Kidney tubule cell (primary cell): Measurements from ENCODE around the gene ATP9B.

Experiments
- DNase-seq: peaks from one replicate; pipeline ENCODE4 v3.0.0-alpha.2; 2018; ENCODE audit warnings: low spot score

ATP9B gene

DNA sequence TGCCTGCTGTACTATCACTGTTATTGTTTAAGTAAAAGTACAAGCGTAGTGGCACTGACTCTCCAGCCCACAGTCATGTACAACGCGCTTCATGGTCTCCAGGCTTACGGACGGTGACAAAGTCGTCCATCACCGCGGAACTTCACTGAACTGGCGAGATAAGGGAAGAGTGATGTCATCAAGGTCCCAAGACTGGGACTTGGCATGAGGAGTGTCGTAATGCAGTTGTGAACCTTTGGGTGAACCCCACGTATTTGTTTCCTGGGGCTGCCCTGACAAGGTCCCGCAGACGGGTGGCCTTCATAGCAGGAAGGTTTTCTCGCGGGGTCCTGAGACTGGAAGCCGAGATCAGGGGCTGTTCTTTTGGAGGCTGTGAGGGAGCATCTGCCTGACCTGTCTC, 343.8 kb downstream of the ATP9B start:
- DNase-seq, result no peak

DNA sequence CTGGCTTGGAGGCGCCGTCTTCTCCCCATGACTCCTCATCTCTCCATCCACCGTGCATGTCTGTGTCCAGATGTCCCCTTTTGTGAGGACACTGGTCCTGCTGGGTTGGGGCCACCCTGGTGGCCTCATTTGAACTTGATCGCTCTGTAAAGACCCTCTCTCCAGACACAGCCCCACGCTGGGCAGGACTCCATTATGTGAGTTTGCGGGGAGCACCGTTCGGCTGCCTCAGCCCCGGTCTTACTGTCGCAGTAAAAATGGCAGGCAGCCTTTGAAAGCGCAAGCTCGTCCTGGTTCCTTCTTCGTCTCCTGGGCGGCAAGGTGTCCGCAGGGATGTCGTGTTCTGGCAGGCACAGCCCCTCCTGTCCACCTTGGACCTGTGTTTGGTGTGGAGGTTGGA, 344.2 kb downstream of the ATP9B start:
- no peak for DNase-seq

DNA sequence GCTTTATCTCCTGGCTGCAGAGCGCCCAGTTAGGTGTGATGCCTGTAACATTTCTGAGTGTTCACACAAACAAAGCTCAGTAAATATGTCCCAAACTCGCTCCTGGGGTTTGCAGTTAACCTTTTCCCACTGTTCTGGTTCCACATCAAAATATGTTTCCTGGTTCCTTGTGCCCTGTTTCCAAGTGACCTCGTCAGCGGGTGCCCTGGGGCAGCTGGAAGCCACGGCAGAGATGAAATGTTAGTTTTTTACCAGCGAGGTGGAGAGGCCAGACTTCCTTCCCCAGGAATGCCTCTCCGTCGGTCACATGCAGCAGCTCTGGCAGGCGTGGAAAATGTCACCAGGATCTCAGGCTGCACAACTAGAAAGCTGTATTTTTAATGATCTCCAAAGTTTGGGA, 344.7 kb downstream of the ATP9B start:
- DNase-seq, result no peak

DNA sequence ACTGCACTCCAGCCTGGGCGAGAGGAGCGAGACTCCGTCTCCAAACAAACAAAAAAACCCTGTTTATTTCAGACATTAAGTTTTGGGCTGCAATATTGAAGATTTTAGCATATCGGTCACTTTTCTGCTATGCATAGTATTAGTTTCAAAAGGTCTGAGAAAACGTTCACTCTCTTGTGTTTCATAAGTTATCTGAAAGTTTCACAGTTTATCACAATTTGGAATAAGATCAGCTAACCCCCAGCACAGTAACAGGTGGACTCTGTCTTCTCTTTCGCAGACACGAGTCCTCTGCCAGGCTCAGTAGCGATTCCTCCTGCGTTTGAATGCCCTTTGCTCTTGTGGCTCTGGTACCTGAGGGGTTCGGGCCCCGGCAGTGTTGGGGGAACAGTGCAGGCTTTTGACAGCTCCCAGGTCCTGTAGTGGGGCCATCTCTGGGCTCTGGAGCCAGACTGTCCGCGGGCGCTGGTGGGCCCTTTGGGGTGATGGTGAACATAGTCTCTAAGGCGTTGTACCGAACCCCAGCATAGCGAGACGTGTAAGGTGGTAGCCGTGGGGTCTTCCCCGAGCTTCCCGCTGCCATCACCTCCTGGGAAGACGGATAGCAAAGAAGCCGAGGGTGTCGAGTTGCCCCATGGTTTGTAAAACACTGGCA, 347.0 kb downstream of the ATP9B start:
- no peak for DNase-seq

DNA sequence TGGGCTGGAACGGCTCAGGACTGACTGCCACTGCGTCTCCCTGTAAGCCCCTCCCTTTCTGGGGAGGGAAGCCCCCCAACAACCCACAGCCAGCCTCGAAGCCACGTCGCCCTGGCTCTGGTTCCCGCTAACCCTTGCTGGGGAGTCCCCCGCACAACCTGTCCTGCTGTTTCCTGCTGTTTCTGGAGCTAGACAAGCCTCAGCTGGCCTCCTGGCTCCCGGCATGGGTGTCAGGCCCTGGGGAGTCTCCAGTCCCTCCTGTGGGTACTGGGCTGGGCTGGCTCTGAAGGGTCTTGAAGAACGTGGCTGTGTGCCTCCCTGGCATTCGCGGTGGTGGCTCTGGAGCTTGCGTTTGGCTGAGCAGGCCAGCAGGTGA, 347.5 kb downstream of the ATP9B start:
- no peak for DNase-seq

DNA sequence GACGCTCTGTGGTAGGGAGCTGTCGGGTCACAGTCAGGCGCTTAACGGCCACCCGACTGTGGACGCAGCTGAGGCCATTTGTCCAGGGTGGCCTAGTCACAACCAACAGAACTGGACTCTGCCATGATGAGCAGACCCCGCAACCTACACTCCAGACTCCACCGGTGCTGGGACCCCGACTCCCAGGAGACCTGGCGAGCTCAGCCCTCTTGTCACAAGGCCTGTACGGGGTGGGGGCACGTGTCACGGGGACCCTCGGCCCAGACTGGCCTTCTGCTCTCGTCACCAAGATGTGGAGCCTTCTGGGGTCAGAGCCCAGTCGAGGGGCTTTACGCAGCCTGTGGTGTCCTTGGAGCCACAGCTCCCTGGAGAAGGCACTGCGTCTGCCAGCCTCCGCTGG, 349.0 kb downstream of the ATP9B start:
- no peak for DNase-seq

DNA sequence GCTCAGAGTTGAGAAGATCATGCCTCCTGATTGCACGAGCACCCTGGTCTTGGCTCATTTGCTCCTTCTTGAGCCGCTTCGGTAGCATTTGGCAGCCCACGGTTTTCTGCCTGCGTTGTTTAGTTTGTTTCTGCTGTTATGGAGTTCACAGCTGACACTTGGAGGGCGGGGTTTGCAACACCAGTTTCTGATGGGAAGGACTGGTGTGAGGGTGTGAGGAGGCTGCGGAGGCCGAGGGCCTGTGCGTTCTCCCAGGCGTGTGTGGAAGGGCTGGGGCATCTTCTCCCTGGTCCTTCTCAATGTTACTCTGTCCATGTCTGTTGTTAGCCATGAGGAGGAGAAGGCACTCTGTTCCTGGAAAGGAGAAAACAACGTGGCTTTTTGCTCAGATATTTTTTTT, 349.4 kb downstream of the ATP9B start:
- DNase-seq, result no peak

DNA sequence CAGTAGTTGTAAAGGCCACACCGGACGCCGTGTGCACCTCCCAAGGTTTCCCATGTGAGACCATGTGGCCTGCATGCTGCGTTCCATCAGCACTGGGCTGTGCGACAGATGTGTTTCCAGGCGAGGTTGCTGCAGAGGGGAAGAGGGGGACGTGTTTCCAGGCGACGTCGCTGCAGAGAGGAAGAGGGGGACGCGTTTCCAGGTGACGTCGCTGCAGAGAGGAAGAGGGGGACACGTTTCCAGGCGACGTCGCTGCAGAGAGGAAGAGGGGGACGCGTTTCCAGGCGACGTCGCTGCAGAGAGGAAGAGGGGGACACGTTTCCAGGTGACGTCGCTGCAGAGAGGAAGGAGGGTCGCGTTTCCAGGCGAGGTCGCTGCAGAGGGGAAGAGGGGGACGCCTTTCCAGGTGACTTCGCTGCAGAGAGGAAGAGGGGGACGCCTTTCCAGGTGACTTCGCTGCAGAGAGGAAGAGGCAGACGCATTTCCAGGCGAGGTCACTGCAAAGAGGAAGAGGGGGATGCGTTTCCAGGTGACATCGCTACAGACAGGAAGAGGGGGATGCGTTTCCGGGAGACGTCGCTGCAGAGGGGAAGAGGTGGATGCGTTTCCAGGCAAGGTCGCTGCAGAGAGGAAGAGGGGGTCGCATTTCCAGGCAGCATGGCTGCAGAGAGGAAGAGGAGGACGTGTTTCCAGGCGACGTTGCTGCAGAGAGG, 351.0 kb downstream of the ATP9B start:
- no peak for DNase-seq

DNA sequence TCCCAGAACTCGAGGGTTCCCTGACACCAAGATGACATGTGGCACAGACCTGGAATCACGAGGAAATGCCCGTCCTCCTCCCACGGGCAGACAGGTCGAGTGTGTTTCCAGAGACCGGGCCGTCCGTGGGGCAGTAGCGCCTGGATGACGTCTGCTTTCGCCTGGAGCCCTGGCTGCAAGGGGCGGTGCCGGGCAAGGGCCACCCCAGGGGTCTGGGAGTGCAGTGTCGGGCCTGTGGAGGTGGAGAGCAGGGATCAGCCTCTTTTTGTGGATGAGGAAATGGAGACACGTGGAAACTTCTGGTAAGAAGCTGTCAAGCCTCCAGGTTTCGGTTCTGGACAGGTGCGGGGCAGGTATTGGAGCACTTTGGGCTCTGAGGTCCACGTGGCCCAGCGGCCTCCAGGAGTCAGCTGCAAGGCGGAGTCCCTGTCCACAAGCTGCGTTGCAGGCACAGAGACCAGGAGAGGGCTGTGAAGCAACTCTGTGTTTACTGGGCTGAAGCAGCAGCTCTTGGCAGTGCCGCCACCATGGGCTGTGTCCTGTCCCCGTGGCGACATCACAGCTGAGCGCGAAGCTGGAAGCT, 352.2 kb downstream of the ATP9B start:
- no peak for DNase-seq

DNA sequence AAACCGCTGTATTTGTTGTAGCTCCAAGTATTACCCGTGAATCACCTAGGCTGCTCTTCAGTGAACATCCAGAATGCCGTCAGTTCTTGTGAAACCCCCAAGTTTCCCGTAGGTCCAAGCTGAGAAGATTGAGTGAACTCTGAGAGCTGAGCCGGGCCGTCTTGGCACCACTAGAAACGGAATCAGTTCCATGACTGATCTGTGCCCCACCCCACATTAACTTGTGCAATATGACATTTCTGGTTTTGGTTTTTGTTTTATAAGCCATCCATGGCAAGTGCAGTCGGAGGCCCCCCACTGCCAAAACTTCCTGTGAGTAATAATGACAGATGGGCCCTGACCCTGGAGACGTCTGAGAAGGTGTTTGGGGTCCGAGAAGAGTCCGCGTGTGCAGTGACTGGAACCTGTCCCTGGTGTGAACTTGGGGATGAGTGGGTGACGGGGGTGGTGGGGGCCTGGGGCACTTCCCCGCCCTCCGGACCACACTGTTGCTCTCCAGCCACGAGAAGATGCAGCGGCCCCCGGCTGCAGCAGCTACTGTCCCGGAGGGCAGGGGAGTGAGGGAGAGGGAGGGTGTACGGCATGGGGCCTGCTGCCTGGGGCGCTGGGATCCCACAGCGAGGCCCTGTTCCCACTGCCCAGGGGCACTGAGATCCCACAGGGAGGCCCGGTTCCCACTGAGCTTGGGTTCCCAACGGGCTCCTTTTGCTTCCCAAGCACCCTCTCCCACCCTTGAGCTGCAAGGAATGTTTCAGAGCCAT, 353.0 kb downstream of the ATP9B start:
- DNase-seq, result no peak

DNA sequence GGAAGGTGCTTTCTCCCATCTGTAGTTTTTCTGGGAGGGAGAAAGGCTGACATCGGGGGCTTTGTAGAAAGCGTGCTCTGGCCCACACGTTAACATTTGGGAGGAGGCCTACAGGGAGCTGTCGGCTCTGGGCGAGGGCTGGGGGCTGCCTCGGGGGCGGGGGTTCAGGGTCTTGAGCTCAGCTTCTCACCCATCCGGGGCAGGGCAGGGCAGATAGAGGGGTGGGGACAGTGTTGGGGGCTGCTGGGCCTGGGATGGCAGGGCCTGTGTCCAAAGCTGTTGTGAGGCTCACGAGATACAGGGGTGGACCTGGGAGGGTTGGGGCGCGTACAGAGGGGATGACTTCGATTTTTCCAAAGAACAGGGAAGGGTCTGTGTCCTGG, 353.6 kb downstream of the ATP9B start:
- no peak for DNase-seq

DNA sequence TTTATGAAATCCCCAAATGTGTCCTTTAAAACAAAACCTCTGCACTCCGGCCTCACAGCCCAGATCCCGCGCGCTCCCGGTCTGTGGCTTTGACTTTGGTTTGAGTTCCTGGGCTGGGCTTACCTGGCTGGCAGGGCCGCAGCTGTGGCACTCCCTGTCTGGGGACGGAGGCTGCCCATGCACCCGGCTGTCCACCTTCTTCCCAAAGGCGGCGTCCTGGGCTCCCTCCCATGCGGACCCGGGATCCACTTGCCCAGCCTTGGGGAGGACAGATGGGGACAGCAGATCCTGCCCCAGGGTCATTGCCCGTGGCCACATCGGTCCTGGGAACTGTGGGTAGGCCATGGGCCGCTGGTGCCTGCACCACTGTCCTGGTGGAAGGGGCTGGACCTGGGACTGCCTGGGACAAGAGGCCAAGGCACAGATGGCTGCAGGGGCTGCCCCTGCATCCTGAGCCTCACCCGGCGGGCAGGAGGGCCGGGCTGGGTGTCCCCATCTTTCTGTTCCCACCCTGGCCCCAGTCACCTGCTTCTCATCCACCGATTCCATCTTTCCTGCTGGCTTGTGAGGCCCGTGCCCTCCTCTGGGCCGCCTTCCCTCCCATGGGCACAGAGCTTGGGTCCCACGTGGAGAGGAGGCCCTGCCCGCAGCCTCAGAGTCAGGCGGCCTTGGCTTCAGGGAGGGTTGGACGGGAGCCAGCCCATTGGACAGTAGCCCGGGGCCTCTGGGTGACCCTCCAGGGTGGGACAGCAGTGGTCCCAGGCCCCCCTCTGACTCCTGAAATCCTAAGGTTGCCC, 354.2 kb downstream of the ATP9B start:
- DNase-seq, result no peak

DNA sequence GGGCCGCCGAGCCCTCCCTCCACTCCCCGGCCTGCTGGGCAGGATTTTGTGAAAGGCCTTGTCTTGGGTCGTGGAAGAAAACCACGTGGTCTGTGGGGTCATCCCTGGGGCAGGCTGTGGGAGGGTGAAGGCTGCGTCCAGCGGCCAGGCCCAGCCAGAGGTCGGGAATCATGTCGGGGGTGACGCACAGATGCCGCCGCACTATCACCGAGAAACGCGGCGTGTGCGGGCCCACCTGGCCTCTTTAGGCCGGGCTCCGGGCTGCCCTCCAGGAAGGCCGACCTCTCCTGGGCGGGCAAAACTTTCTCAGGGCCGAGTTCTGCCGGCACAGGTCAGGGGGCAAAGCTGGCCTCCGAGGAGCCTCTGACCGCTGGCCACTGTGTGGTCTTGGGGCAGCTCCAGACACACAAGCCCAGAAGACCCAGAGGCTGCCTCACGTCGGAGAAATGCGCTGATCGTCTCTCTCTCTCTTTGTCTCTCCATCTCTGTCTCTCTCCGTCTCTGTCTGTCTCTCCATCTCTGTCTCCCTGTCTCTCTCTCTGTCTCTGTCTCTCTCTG, 354.9 kb downstream of the ATP9B start:
- DNase-seq, result no peak

DNA sequence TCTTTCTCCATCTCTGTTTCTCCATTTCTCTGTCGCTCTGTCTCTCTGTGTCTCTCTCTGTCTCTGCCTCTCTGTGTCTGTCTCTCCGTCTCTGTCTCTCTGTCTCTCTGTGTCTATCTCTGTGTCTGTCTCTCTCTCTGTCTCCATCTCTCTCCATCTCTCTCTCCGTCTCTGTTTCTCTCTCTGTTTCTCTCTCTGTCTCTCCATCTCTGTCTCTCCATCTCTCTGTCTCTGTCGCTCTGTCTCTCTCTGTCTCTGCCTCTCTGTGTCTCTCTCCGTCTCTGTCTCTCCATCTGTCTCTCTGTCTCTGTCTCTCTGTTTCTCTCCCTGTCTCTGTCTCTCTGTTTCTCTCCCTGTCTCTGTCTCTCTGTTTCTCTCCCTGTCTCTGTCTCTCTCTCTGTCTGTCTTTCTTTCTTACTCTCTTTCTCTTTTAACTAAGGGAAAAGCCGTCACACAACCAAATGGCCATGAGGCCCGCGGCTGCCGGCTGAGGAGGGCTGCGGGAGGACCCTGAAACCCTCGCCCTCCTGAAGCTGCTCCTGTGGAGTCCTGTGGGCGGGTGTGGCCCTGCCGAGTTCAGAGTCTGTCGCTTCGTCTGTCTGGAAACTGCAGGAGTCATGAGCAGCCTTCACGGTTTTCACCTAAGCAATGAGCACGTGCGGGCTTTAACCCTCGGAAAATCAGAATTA, 355.8 kb downstream of the ATP9B start:
- no peak for DNase-seq

DNA sequence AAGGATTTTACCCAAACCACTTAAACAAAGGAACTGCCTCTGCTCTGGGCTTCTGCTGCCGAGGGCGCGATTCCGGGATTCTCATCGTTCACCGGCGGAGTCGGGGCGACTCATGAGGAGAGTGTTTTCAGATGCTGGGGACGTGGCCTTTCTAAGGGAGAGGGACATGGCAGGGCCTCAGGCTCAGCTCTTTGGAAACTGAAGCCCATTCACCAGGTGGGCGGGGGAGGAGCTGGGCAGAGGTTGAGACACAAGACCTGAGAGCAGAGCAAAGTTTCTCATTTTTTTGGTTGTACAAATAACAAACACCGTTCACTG, 356.3 kb downstream of the ATP9B start:
- DNase-seq, result no peak

DNA sequence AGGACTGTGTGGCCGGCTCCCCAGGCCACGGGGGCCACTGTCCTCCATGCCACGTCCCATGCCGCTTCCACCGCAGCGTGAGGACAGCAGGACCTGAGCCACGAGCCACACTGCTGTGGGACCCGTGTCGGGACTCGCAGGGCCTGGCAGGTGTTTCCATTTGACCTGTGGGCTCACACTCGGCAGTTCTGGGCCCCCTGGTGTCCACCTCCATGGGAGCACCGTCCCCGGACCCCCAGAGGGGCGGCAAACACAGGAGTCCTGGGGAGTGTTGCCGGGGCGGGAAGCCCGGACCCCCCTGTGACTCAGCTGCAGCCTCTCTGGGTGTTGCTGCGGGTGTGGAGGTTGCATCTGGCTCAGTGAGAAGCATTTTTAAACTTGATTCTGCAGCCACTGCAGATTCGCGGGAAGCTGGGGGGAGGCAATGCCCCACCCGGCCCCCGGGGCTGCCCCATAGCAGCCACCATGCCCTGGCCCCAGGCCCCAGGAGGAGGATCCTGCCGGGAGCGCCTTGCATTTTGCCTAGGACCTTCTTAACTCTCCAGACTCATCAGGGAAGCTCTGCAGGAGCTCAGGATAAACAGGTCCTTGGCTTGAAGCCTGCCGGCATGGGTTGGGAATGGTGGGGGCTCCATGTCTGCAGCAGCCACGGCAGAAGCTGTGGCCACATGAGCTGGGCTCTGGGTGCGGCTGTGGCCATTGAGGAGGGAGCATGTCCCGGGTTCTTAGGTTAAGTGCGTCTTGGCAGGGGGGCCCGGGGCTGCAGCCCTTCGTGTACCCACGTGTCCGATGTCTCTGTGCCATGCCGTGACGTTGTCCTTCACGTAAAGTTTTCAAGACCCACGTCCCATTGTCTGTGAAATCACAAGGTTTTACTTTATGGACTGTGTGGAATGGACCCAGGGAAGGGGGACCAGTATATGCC, 357.4 kb downstream of the ATP9B start:
- DNase-seq, result no peak

DNA sequence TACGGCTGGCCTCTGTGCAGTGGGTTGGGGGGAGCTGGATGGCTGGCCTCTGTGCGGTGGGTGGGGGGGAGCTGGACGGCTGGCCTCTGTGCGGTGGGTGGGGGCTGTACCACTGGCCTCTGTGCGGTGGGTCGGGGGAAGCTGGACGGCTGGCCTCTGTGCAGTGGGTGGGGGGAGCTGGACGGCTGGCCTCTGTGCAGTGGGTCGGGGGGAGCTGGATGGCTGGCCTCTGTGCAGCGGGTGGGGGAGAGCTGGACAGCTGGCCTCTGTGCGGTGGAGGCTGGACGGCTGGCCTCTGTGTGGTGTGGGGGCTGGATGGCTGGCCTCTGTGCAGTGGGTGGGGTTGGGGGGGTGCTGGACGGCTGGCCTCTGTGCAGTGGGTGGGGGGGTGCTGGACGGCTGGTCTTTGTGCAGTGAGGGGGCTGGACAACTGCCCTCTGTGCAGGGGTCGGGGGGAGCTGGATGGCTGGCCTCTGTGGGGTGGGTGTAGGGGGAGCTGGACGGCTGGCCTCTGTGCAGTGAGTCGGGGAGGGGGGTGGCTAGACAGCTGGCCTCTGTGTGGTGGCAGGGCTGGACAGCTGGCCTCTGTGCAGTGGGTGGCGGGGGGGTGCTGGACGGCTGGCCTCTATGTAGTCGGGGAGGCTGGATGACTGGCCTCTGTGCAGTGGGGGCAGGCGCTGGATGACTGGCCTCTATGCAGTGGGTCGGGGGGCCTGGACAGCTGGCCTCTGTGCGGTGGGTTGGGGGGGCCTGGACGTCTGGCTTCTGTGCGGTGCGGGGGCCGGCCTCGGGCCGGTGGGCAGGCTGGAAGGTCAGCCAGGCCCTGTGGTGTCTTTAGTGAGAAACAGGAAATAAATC, 358.4 kb downstream of the ATP9B start:
- DNase-seq, result no peak
